Progenitor cell of endocrine pancreas (in vitro differentiated cells): ENCODE data around the gene SHISAL1. TPM values are rescaled to one million over a fixed set of nuclear protein-coding genes. Genes with fewer than 3 reads are reported as not detected.

Experiments used
- DNase-seq: peaks from one replicate; pipeline ENCODE4 v3.0.0; 2021; ENCODE audit warnings: low spot score; ENCODE audit not compliant: unreplicated experiment
- H3K27ac Mint-ChIP-seq: 2 replicates; pipeline ENCODE4 v1.8.0; 2021; ENCODE audit warnings: mild to moderate bottlenecking, moderate library complexity, mixed read lengths
- H3K27me3 Mint-ChIP-seq: 2 replicates; pipeline ENCODE4 v1.8.0; 2021; ENCODE audit warnings: mixed read lengths
- H3K36me3 Mint-ChIP-seq: 2 replicates; pipeline ENCODE4 v1.8.0; 2022; ENCODE audit warnings: mixed read lengths; ENCODE audit not compliant: insufficient read depth
- H3K4me1 Mint-ChIP-seq: 2 replicates; pipeline ENCODE4 v1.8.0; 2021; ENCODE audit warnings: low read depth, mixed read lengths
- H3K4me3 Mint-ChIP-seq: 2 replicates; pipeline ENCODE4 v1.8.0; 2021; ENCODE audit warnings: low read depth, mild to moderate bottlenecking, moderate library complexity, mixed read lengths
- H3K9me3 Mint-ChIP-seq: 2 replicates; pipeline ENCODE4 v1.8.0; 2021; ENCODE audit warnings: low read depth, mixed read lengths
- total RNA-seq: library from RNA; stranded (reverse); gene quantifications from 2 replicates; pipeline ENCODE4 v1.2.1, GENCODE V29; 2021
- TF ChIP-seq, protein P1 (sequence below): fragments of 200-600 bp; sonication (generic); IDR thresholded peaks from one replicate; pipeline ENCODE4 v1.5.0; 2021; ENCODE audit warnings: antibody characterized with exemption, mild to moderate bottlenecking; ENCODE audit not compliant: unreplicated experiment

SHISAL1 gene
- total RNA-seq, 1 donor from 2014 or later: 0.46 TPM

DNA sequence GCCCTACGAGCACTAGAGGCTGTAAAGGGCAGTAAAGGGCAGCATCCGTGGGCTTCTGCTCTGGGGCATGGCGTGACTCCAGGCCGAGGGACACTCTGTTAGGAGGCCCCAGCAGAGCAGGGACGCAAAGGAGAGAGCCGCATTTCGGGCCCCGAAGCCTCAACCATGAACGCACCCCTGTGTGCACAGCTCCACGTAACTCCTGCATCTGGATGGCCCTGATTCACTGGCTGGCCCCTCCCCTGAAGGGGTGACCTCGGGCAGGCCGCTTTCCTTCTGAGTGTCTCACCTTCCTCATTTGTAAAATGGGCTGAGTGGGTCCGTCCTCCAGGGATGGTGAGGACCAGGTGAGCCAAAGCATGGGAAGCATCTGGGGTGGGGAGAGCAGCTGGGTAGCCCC, 13.6 kb downstream of the SHISAL1 start:
- H3K4me3 Mint-ChIP-seq: no peak overlapping the region
- no peak overlapping the region for H3K27ac Mint-ChIP-seq
- TF ChIP-seq, protein P1, sequence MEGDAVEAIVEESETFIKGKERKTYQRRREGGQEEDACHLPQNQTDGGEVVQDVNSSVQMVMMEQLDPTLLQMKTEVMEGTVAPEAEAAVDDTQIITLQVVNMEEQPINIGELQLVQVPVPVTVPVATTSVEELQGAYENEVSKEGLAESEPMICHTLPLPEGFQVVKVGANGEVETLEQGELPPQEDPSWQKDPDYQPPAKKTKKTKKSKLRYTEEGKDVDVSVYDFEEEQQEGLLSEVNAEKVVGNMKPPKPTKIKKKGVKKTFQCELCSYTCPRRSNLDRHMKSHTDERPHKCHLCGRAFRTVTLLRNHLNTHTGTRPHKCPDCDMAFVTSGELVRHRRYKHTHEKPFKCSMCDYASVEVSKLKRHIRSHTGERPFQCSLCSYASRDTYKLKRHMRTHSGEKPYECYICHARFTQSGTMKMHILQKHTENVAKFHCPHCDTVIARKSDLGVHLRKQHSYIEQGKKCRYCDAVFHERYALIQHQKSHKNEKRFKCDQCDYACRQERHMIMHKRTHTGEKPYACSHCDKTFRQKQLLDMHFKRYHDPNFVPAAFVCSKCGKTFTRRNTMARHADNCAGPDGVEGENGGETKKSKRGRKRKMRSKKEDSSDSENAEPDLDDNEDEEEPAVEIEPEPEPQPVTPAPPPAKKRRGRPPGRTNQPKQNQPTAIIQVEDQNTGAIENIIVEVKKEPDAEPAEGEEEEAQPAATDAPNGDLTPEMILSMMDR: no peak
- no peak for DNase-seq
- H3K9me3 Mint-ChIP-seq: peaks cover 11% of the 10 kb centered on the region
- peaks cover under 1% of the 10 kb centered on the region for H3K36me3 Mint-ChIP-seq
- no peaks in the 10 kb centered on the region for H3K4me1 Mint-ChIP-seq
- peaks cover 20% of the 10 kb centered on the region for H3K27me3 Mint-ChIP-seq

- Mint-ChIP-seq H3K27ac (no peak overlapping the region), H3K4me1 (no peaks in the 10 kb centered on the region), H3K9me3 (peaks cover 14% of the 10 kb centered on the region), H3K4me3 (no peak overlapping the region), H3K36me3 (peaks cover 2% of the 10 kb centered on the region), H3K27me3 (peaks cover 20% of the 10 kb centered on the region)
- DNase-seq: no peak
- TF ChIP-seq, protein P1: no peak
Observed at GRCh38 chr22:44298406-44299091, 14.2 kb downstream of the SHISAL1 start.

DNA sequence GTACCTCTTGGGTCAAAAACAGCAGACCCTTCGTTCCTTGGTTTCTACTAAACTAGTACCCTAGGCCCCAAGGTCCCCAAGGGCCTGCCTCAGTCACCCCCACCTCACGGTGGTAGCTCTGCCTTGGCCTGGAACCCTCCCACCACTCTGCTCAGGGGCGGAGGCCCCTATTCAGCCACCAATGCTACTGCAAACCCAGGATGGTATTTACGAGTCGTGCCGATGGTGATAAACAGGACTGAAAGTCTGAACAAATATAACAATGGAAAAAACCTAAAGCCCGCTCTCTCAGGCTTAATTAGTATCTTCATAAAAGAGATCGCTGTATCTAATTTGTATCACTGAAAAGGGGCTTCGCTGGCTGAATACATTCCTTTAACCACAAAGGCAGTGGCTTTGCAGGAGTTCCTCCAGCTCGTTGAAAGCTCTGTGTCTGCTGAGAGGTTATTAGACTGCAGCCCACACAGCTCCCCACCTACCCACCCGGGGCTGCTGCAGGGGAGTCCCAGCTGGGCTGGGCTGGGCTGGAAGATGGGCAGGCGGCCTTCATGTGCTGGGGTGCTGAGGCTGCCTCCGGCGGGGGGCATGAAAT, 15.2 kb downstream of the SHISAL1 start:
- Mint-ChIP-seq H3K27me3 (peaks cover 20% of the 10 kb centered on the region), H3K4me3 (no peak overlapping the region)

GRCh38 chr22:44295406-44295805, 17.3 kb downstream of the SHISAL1 start:
- peaks cover 9% of the 10 kb centered on the region for H3K27me3 Mint-ChIP-seq
- no peak overlapping the region for H3K4me3 Mint-ChIP-seq
- peaks cover 2% of the 10 kb centered on the region for H3K36me3 Mint-ChIP-seq
- peaks cover 14% of the 10 kb centered on the region for H3K9me3 Mint-ChIP-seq
- H3K27ac Mint-ChIP-seq: no peak overlapping the region
- DNase-seq: no peak
- H3K4me1 Mint-ChIP-seq: no peaks in the 10 kb centered on the region
- TF ChIP-seq, protein P1: no peak

More for the DNA sequence above, 15.2 kb downstream of the SHISAL1 start:
- Mint-ChIP-seq H3K9me3 (peaks cover 14% of the 10 kb centered on the region), H3K36me3 (peaks cover 2% of the 10 kb centered on the region), H3K4me1 (no peaks in the 10 kb centered on the region), H3K27ac (no peak overlapping the region)
- TF ChIP-seq, protein P1: no peak
- DNase-seq: no peak

DNA sequence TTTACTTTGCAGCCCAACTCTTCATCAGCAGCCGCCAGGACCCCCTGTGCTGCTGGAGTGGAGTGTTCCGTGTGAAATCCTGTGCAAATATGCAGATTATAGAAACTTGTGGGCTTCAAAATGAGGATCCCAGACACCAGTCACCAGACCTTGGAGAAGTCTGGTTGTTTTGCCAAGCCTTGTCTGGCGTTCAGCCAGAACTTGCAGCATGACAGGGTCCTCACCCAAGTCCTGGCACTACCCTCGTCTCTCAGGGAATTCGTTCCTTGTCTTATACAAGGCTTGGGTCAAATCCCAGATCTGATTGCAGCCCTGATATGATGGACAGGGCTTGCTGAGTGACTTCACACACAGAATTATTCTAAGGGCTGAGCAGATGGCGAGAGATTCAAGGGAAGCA, 18.9 kb downstream of the SHISAL1 start:
- H3K27me3 Mint-ChIP-seq: peaks cover 8% of the 10 kb centered on the region
- DNase-seq: no peak
- H3K27ac Mint-ChIP-seq: no peak overlapping the region
- TF ChIP-seq, protein P1: no peak
- peaks cover 14% of the 10 kb centered on the region for H3K9me3 Mint-ChIP-seq
- peaks cover 1% of the 10 kb centered on the region for H3K4me1 Mint-ChIP-seq
- peaks cover 2% of the 10 kb centered on the region for H3K36me3 Mint-ChIP-seq
- H3K4me3 Mint-ChIP-seq: no peak overlapping the region
